Peyer's patch (tissue), 4 donors: ENCODE measurements around the gene SLC51B. TPM values are rescaled to one million over a fixed set of nuclear protein-coding genes. Genes with fewer than 3 reads are reported as not detected.

ENCODE experiments used
- DNase-seq, 3 donors: peaks; one replicate each; pipeline ENCODE4 v3.0.0-alpha.2; 2017 to 2019
- H3K27ac ChIP-seq, 4 donors: fragments of 200-600 bp; sonication (generic); one replicate each; pipeline ENCODE4 v1.5.1; 2016 to 2019
- H3K27me3 ChIP-seq, 2 donors: fragments of 200-600 bp; sonication (generic); one replicate each; pipeline ENCODE4 v1.5.1; 2019
- H3K36me3 ChIP-seq, 3 donors: fragments of 200-600 bp; sonication (generic); one replicate each; pipeline ENCODE4 v1.5.1; 2016 to 2019
- H3K4me1 ChIP-seq, 4 donors: fragments of 200-600 bp; sonication (generic); one replicate each; pipeline ENCODE4 v1.5.1; 2016 to 2019
- H3K4me3 ChIP-seq, 4 donors: fragments of 200-600 bp; sonication (generic); 1 replicate in 3 of 4; 2 replicates in 1 of 4; pipeline ENCODE4 v1.5.1; 2016 to 2019; ENCODE audit warnings: mild to moderate bottlenecking in 1 of 4
- H3K9me3 ChIP-seq, 4 donors: fragments of 200-600 bp; sonication (generic); one replicate each; pipeline ENCODE4 v1.5.1; 2016 to 2019; ENCODE audit warnings: mild to moderate bottlenecking in 1 of 4
- POLR2A ChIP-seq, 2 donors: fragments of 450-650 bp; IDR thresholded peaks; one replicate each; pipeline ENCODE4 v1.5.1; 2017; ENCODE audit warnings: antibody characterized with exemption in 2 of 2, mild to moderate bottlenecking in 2 of 2, moderate library complexity in 2 of 2
- total RNA-seq, 4 donors: library from RNA; depleted of rRNA; stranded (reverse); fragments of >200 nt; gene quantifications; one replicate each; pipeline ENCODE4 v1.1.0, GENCODE V29; 2016
- TF ChIP-seq, protein P1 (sequence below), 6 experiments: fragments of 450-650 bp in 4 of 6; fragments of 200-600 bp in 2 of 6; sonication (generic) in 1 of 6; IDR thresholded peaks; one replicate each; pipeline ENCODE4 v1.5.1; 2017 to 2019; ENCODE audit warnings: antibody characterized with exemption in 6 of 6, mild to moderate bottlenecking in 3 of 6, moderate library complexity in 1 of 6

Gene SLC51B
- total RNA-seq, 4 donors from 2014 or later: 4.1 to 374 (median 196) TPM

DNA sequence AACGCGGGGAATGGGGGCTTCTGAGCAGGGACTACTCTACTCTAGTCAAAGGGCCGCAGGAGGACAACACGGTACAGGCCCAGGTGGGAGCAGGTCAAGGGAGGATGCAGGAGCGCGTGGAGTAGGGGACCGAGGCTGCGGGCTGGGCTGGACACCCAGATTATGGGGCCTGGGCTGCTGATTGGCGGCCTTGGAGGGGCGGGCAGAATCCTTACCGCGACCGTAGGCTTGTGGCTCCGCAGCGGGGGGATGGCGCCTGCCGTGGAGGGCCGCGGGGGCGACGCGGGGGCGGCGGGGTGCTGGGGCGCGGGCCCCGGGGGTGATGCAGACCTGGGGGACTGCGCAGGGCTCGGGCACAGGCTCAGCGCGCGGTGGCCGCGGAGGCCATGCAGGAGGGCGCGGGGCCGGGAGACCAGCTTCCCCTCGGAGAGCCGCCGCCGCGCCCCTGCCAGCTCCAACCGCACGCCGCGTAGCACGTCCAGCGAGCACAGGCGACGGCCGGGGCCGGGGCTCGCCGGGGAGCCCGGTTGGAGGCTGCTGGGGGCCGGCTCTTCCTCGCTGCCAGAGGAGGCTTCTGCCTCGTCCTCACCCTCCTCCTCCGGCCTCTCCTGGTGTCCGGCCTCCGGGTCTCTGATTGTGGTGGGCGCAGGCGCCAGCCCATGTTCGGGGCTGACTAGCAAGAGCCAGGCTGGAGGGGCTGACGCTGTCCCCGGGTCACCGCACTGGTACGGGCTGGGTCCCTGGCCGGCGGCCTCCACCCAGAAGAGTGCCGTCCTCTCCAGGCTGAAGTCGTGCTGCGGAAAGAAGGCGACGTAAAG is 56.9 kb downstream of the SLC51B start:
- Histone ChIP-seq H3K9me3 (no peaks in the 10 kb centered on the region), H3K4me1 (no peaks in the 10 kb centered on the region), H3K36me3 (peaks cover 0 to 64% (median 0%) of the 10 kb centered on the region in 3 donors), H3K27me3 (no peaks in the 10 kb centered on the region), H3K27ac (no peak overlapping the region), H3K4me3 (no peak overlapping the region)
- TF ChIP-seq, protein P1, sequence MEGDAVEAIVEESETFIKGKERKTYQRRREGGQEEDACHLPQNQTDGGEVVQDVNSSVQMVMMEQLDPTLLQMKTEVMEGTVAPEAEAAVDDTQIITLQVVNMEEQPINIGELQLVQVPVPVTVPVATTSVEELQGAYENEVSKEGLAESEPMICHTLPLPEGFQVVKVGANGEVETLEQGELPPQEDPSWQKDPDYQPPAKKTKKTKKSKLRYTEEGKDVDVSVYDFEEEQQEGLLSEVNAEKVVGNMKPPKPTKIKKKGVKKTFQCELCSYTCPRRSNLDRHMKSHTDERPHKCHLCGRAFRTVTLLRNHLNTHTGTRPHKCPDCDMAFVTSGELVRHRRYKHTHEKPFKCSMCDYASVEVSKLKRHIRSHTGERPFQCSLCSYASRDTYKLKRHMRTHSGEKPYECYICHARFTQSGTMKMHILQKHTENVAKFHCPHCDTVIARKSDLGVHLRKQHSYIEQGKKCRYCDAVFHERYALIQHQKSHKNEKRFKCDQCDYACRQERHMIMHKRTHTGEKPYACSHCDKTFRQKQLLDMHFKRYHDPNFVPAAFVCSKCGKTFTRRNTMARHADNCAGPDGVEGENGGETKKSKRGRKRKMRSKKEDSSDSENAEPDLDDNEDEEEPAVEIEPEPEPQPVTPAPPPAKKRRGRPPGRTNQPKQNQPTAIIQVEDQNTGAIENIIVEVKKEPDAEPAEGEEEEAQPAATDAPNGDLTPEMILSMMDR (IDR thresholded peaks at IDR 0.05): no peak
- no peak for TF ChIP-seq POLR2A (IDR thresholded peaks at IDR 0.05)
- no peak for DNase-seq

DNA sequence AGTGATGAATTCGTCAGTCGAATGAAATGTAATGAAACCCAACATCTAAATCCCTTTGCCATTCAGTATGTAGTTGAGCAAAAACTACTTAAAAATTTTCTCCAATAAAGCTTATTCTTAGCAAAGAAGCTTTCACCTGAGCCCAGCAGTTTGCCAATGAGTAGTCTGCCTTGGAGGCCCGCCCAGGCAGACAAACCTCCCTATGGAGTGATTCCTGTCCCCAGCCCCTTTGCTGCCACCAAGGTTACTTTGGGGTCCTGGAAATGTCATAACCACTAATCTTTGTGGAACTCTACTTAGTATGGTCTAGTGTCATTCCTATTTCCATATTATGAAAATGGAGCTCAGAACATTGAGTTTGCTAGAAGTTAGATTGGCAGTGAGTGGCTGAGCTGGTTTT is 57.7 kb downstream of the SLC51B start:
- H3K9me3 ChIP-seq: no peaks in the 10 kb centered on the region
- TF ChIP-seq POLR2A (IDR thresholded peaks at IDR 0.05): no peak
- TF ChIP-seq, protein P1 (IDR thresholded peaks at IDR 0.05): no peak
- no peak overlapping the region for H3K4me3 ChIP-seq
- no peak overlapping the region for H3K27ac ChIP-seq
- no peaks in the 10 kb centered on the region for H3K27me3 ChIP-seq
- no peak for DNase-seq
- no peaks in the 10 kb centered on the region for H3K4me1 ChIP-seq
- H3K36me3 ChIP-seq: peaks cover 0 to 57% (median 0%) of the 10 kb centered on the region in 3 donors

Other genes starting within 250 kb of the SLC51B start
- 1 to 10 TPM; 3.5 to 8.5 (median 6.9) TPM for gene PIF1, start 219.7 kb upstream of the SLC51B start, total RNA-seq
- gene PLEKHO2, start 203.5 kb upstream of the SLC51B start, total RNA-seq: 10 to 100 TPM in 1 of 4 donors, 1 to 10 TPM in 3; 4.7 to 18.2 (median 7.4) TPM
- 10 to 100 TPM in 1 of 4 donors, 1 to 10 TPM in 3; 3.9 to 13.2 (median 5.3) TPM for gene ANKDD1A, start 133.5 kb upstream of the SLC51B start, total RNA-seq
- gene SPG21, start 55.5 kb upstream of the SLC51B start, total RNA-seq: 10 to 100 TPM; 65.6 to 85.0 (median 70.3) TPM
- gene MTFMT, start 15.7 kb upstream of the SLC51B start, total RNA-seq: 10 to 100 TPM; 22.3 to 39.9 (median 36.9) TPM
- gene RASL12, start 22.6 kb downstream of the SLC51B start, total RNA-seq: 10 to 100 TPM in 2 of 4 donors, 1 to 10 TPM in 2; 5.1 to 23.1 (median 8.5) TPM
- under 1 TPM in 1 of 4 donors, not detected in 3; 0.38 TPM for gene KBTBD13, start 31.4 kb downstream of the SLC51B start, total RNA-seq
- 1 to 10 TPM; 3.0 to 8.7 (median 5.5) TPM for gene UBAP1L, start 69.8 kb downstream of the SLC51B start, total RNA-seq
- 10 to 100 TPM in 3 of 4 donors, 1 to 10 TPM in 1; 6.5 to 23.1 (median 17.8) TPM for gene PDCD7, start 88.4 kb downstream of the SLC51B start, total RNA-seq
- gene CLPX, start 140.0 kb downstream of the SLC51B start, total RNA-seq: 10 to 100 TPM; 42.2 to 61.9 (median 53.5) TPM
- gene CILP, start 166.1 kb downstream of the SLC51B start, total RNA-seq: 10 to 100 TPM; 14.4 to 26.9 (median 17.8) TPM
- 10 to 100 TPM in 1 of 4 donors, 1 to 10 TPM in 3; 7.0 to 23.1 (median 8.1) TPM for gene PARP16, start 241.5 kb downstream of the SLC51B start, total RNA-seq